OCI-LY7 (cell line): ENCODE measurements around the gene GPRIN3. TPM values are rescaled to one million over a fixed set of nuclear protein-coding genes. Genes with fewer than 3 reads are reported as not detected.

Experiments used
- BruUV-seq: library from RNA; stranded (reverse); fragments of 400-500 nt; replicated peaks from 2 replicates; lab custom pipeline; 2021; lab: Mats Ljungman, UMichigan
- CTCF ChIA-PET: fragments of 300-600 bp; sonication (Branson Sonifier 250); formaldehyde crosslinking; loops from one replicate; lab custom pipeline; 2022; ENCODE audit warnings: antibody characterized with exemption; ENCODE audit not compliant: unreplicated experiment; lab: Charles Lee
- POLR2A ChIA-PET: fragments of 300-600 bp; sonication (Branson Sonifier 250); formaldehyde crosslinking; loops from one replicate; lab custom pipeline; 2022; ENCODE audit warnings: antibody characterized with exemption; lab: Charles Lee
- DNase-seq: peaks from one replicate; pipeline ENCODE4 v3.0.0-alpha.2; 2015; ENCODE audit warnings: low spot score
- H2AFZ ChIP-seq: fragments of 200-600 bp; sonication (generic), shearing (Covaris generic); 2 replicates; pipeline ENCODE4 v1.6.1; 2014; ENCODE audit warnings: mild to moderate bottlenecking, antibody characterized with exemption, low read length, moderate library complexity
- H3K27ac ChIP-seq: fragments of 200-600 bp; sonication (generic); 2 replicates; pipeline ENCODE4 v1.5.1; 2014; ENCODE audit warnings: mixed run types, low read depth, mild to moderate bottlenecking, moderate library complexity, low read length, inconsistent platforms; ENCODE audit not compliant: poor library complexity, severe bottlenecking
- H3K36me3 ChIP-seq: fragments of 200-600 bp; sonication (generic); 2 replicates; pipeline ENCODE4 v1.6.1; 2014; ENCODE audit warnings: mild to moderate bottlenecking, antibody characterized with exemption, low read length, moderate library complexity, mixed read lengths; ENCODE audit not compliant: insufficient read depth
- H3K4me1 ChIP-seq: fragments of 200-600 bp; sonication (generic); 2 replicates; pipeline ENCODE4 v1.5.1; 2014; ENCODE audit warnings: mild to moderate bottlenecking, low read length; ENCODE audit not compliant: insufficient read depth, poor library complexity, severe bottlenecking
- H3K4me2 ChIP-seq: fragments of 200-600 bp; sonication (generic); 2 replicates; pipeline ENCODE4 v1.6.1; 2014; ENCODE audit warnings: mild to moderate bottlenecking, low read length
- H3K4me3 ChIP-seq: fragments of 200-600 bp; sonication (generic); 2 replicates; pipeline ENCODE4 v1.5.1; 2014; ENCODE audit warnings: mild to moderate bottlenecking, low read depth, low read length; ENCODE audit not compliant: poor library complexity, severe bottlenecking
- H3K79me2 ChIP-seq: fragments of 200-600 bp; sonication (generic); 2 replicates; pipeline ENCODE4 v1.6.1; 2016; ENCODE audit warnings: low read depth, mild to moderate bottlenecking, low read length, moderate library complexity, mixed read lengths; ENCODE audit not compliant: insufficient read depth
- H3K9me2 ChIP-seq: fragments of 200-600 bp; sonication (generic); 2 replicates; pipeline ENCODE4 v1.6.1; 2016; ENCODE audit warnings: mild to moderate bottlenecking, low read length, mixed read lengths; ENCODE audit not compliant: insufficient read depth
- H3K9me3 ChIP-seq: fragments of 200-600 bp; sonication (generic); 2 replicates; pipeline ENCODE4 v1.6.1; 2014; ENCODE audit warnings: mild to moderate bottlenecking, mixed run types, low read length, mixed read lengths
- H4K20me1 ChIP-seq: fragments of 200-600 bp; sonication (generic); 2 replicates; pipeline ENCODE4 v1.6.1; 2014; ENCODE audit warnings: mild to moderate bottlenecking, antibody characterized with exemption, low read length, moderate library complexity, mixed read lengths; ENCODE audit not compliant: insufficient read depth
- CTCF ChIP-seq: fragments of 200-600 bp; sonication (generic); conservative IDR thresholded peaks from 2 replicates; pipeline ENCODE4 v1.5.1; 2014; ENCODE audit warnings: mild to moderate bottlenecking, antibody characterized with exemption, low read length, moderate library complexity, mixed read lengths
- EZH2phosphoT487 ChIP-seq: fragments of 200-600 bp; sonication (generic); IDR thresholded peaks from 2 replicates; pipeline ENCODE4 v1.6.1; 2018; ENCODE audit warnings: low read depth, borderline replicate concordance, mild to moderate bottlenecking, mixed run types, antibody characterized with exemption, low read length, moderate library complexity, mixed read lengths
- intact Hi-C: fragments of 100-400 bp; cut with micrococcal nuclease; formaldehyde crosslinking; loops from one replicate; pipeline ENCODE4 v1.10.0; 2022; ENCODE audit not compliant: unreplicated experiment
- total RNA-seq, 2 experiments: library from RNA; depleted of rRNA in 1 of 2; stranded (reverse); fragments of >200 nt in 1 of 2; shearing (Covaris generic) in 1 of 2; gene quantifications; 2 replicates each; pipeline ENCODE4 v1.2.3, GENCODE V29; 2014 to 2022

GPRIN3 gene
- total RNA-seq, 2 experiments from 2014 or later: 4.6 to 9.3 TPM

GRCh38 chr4:89249716-89250361 lies 57.8 kb downstream of the GPRIN3 start:
- ChIA-PET CTCF (no interaction called here), POLR2A (interaction anchor here (0.7 kb wide), 1 partner anchor 52 kb away, joined by 5 read pairs; no protein-coding TSS in a partner anchor)
- Histone ChIP-seq H3K4me3 (no peak overlapping the region), H3K27ac (no peak overlapping the region), H3K4me2 (no peak overlapping the region), H3K79me2 (no peaks in the 10 kb centered on the region), H3K9me2 (no peaks in the 10 kb centered on the region), H3K36me3 (peaks cover 3% of the 10 kb centered on the region; the same call in 1 of the 2 replicates), H4K20me1 (no peaks in the 10 kb centered on the region), H3K9me3 (peaks cover 5% of the 10 kb centered on the region; the same call in 1 of the 2 replicates), H3K4me1 (no peaks in the 10 kb centered on the region), H2AFZ (no peak overlapping the region)
- TF ChIP-seq EZH2phosphoT487: no peak
- TF ChIP-seq CTCF: no peak
- intact Hi-C loops: no loop called here
- BruUV-seq: no TSS peak
- DNase-seq: no peak

- TF ChIP-seq EZH2phosphoT487 (no peak), CTCF (no peak)
- Histone ChIP-seq H3K4me3 (no peak overlapping the region), H3K9me3 (peaks cover 1% of the 10 kb centered on the region; the same call in 1 of the 2 replicates), H3K4me1 (no peaks in the 10 kb centered on the region), H3K79me2 (no peaks in the 10 kb centered on the region), H3K36me3 (peaks cover 3% of the 10 kb centered on the region; the same call in 1 of the 2 replicates), H3K27ac (no peak overlapping the region), H2AFZ (no peak overlapping the region), H4K20me1 (no peaks in the 10 kb centered on the region), H3K9me2 (no peaks in the 10 kb centered on the region), H3K4me2 (no peak overlapping the region)
- intact Hi-C loops: no loop called here
- DNase-seq: no peak
- no TSS peak for BruUV-seq
- CTCF ChIA-PET: no interaction called here
- POLR2A ChIA-PET: interaction anchor here (0.5 kb wide), 1 partner anchor 225 kb away, joined by 3 read pairs; no protein-coding TSS in a partner anchor
Observed at GRCh38 chr4:89249313-89249712, 58.3 kb downstream of the GPRIN3 start.

GRCh38 chr4:89248879-89249281 lies 58.7 kb downstream of the GPRIN3 start:
- Histone ChIP-seq H3K27ac (no peak overlapping the region), H2AFZ (no peak overlapping the region), H3K79me2 (no peaks in the 10 kb centered on the region), H4K20me1 (no peaks in the 10 kb centered on the region), H3K4me1 (no peaks in the 10 kb centered on the region), H3K9me3 (no peaks in the 10 kb centered on the region), H3K4me3 (no peak overlapping the region), H3K4me2 (no peak overlapping the region), H3K36me3 (peaks cover 3% of the 10 kb centered on the region; the same call in 1 of the 2 replicates), H3K9me2 (no peaks in the 10 kb centered on the region)
- BruUV-seq: no TSS peak
- no peak for DNase-seq
- intact Hi-C loops: no loop called here
- CTCF ChIA-PET: no interaction called here
- POLR2A ChIA-PET: interaction anchor here (0.5 kb wide), 1 partner anchor 226 kb away, joined by 3 read pairs; no protein-coding TSS in a partner anchor
- no peak for TF ChIP-seq CTCF
- TF ChIP-seq EZH2phosphoT487: no peak
